IPS DF 19.7 (cell line): Measurements from ENCODE around the gene RASL10B.
A peak's percentile ranks its signal among the peaks of the same experiment; 100 is the strongest.
"Not testable (repeated sequence)": the region's sequence is repeated elsewhere in the genome, so short reads cannot be mapped to it uniquely, and the experiment has no call there.

Source experiments
- DNase-seq: peaks from one replicate; pipeline ENCODE4 v3.0.0-alpha.2; 2013; ENCODE audit warnings: low read depth, low spot score

The RASL10B gene

DNA sequence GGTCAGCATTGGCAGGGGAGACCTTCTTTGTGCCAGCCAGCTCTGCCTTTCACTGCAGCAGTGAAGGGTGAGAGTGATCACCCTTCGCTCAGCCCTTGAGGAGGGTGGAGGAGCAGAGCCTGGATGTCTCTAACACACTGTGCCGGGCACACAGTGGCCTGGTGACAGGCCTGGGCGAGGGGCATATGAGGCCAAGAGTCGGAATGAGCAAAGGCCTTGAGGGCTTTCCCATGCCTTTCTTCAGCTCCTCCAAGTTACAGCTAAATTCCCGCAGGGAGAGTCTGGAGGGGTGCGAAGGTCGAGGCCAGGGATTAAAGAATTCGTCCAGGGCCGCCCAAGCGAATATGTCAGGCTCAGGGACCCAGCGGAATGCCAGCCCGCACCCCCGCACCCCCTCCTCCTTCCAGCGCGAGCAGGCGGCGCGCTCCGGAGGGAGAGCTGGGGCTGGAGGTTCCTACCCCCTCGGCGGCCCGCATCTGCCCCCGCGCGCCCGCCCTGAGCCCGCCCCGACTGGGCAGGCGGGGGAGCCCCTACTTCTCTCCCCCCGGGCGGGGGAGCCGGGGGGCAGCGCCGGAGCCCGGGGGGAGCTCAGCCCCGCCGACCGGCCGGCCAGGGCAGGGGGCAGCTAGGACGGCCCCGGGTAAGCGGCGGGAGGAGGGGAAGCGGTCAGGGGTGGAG is at the start of gene RASL10B:
TSS of gene RASL10B (plus strand) at position 401 of the 678 bp plus-strand sequence. CDS start 3,546 bp downstream, outside the sequence.
- DNase-seq = no peak

GRCh38 chr17:35683591-35683990 is 47.8 kb upstream of the RASL10B start:
- DNase-seq = no peak

GRCh38 chr17:35684055-35684802 is 47.2 kb upstream of the RASL10B start:
- DNase-seq = peak; percentile 68

DNA sequence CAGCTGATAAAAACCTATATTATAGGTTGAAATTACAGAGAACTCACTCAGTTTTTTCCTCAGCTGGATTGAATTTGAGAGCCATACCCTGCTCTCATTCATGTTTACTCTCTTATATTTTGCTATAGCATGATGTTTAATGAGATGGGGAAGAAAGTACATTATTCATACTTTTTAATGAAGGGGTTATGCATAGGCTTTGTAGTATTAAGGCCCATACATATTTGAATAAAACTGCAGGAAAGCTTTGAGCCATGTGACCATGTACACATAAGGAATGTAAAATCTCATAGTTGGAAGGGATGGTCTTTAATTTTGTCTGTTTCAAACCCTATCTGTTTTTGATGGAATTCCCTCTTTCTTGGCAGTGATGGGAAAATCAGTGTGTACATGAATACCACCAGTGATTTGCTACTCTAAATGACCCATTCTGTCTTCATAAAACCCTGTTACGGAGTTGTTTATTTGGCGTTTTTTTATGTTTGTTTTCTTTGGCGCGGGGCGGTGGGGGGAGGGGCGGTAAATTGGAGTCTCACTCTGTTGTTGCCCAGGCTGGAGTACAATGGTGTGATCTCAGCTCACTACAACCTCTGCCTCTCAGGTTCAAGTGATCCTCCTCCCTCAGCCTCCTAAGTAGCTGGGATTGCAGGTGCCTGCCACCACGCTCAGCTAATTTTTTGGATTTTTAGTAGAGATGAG is 38.8 kb upstream of the RASL10B start:
- DNase-seq = no peak

GRCh38 chr17:35693662-35694061 is 37.8 kb upstream of the RASL10B start:
- DNase-seq = no peak

GRCh38 chr17:35694906-35695305 is 36.5 kb upstream of the RASL10B start:
- DNase-seq = no peak

DNA sequence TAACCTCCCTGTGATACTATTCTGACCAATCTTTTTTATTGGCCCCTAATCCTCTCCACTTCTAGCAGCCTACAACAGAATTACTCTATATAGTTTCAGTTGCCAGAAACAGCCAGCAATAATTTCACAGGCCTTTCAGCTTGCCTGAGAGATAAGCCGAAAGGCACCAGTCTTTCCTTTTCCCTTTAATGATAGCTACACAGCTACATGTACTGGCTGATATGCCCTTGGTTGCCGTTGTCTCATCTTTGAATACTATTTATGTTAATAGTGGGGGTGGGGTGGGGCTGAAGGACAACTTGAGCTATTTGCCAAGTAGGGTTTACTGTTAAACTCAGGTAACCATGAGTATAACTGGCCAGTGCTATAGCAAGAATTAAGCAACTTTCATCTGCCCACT is 35.8 kb upstream of the RASL10B start:
- DNase-seq = no peak

- no peak for DNase-seq
Observed at GRCh38 chr17:35698800-35699199, 32.6 kb upstream of the RASL10B start.

GRCh38 chr17:35700150-35700549 is 31.3 kb upstream of the RASL10B start:
- DNase-seq = no peak

DNA sequence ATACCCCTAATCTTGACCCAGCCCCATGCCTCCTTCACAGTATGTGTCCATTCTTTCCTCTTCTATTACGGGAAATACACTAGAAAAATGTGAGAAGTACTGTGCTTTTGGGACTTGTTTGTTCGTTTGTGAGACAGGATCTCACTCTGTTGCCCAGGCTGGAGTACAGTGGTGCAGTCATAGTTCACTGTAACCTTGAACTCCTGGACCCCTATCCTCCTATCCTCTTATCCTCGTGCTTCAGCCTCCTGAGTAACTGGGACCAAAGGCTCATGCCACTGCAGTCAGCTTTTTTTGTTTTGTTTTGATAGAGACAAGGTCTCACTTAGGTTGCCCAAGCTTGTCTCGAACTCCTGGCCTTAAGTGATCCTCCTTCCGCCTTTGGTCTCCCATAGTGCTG is 29.9 kb upstream of the RASL10B start:
- DNase-seq = no peak

- DNase-seq = not testable (repeated sequence)
Observed at GRCh38 chr17:35703308-35703707, 28.1 kb upstream of the RASL10B start.

DNA sequence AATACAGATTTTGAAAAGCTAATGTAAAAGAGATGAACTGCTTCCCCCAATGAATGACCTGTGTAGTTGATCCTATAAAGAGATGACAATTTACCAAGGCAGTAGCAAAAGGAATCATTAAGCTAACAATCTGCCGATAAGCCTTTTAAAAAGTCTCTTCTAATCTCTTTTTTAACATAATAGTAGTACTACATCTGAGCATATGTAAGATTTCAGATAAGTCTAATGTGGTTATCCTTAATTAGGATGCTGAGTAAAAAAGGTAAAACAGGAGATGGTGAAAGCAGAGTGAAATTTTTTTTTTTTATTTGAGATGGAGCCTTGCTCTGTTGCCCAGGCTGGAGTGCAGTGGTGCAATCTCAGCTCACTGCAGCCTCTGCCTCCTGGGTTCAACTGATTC is 26.2 kb upstream of the RASL10B start:
- no peak for DNase-seq

DNA sequence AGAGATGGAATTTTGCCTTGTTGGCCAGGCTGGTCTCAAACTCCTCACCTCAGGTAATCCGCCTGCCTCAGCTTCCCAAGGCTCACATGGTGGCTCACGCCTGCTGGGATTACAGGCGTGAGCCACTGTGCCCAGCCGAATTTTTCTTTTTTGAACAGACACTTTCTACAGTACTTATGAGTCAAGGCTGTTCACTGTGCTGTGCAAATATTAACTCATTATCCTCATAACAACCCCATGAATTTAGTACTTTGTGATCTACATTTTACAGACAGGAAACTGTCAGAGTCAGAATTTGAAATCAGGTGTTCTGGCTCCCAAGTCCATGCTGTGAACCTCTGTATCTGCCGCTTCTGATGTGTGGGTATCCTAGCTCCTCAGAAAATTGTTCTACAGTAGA is 25.7 kb upstream of the RASL10B start:
- no peak for DNase-seq

DNA sequence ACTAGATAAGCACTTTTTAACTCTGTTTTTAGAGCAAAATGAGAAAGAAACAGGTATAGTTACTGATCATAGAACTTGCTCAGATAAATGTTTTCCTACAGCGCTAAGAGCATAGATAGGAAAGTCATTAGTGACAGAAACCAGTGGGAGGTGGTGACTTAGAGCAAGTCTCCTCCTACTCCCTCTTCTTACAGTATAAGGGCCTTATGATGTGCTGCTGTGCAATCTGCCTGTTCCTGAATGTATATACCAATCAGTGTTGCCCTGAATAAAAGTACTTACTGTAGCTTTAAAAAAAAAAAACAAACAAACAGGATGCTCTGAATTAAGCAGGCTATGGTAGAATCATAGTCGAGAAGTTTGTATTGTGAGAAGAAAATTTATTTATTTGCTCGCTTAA is 23.3 kb upstream of the RASL10B start:
- no peak for DNase-seq

DNA sequence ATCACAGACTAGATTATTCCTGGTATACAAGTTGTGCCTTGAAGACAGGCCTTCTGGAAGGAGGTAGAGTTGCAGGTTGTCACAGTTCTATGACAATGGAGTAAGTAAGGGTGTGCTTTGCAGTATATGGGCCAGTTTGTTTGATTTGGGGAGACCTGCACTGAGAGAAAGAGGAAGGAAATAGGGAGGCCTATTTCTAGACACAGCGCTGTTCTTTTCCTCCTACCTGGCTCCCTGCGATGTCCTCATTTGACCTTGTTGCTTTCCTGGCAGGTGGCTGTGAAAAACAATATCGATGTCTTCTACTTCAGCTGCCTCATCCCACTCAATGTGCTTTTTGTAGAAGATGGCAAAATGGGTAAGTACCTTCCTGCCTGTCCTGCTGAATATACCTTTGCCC is 22.5 kb upstream of the RASL10B start:
- no peak for DNase-seq

DNA sequence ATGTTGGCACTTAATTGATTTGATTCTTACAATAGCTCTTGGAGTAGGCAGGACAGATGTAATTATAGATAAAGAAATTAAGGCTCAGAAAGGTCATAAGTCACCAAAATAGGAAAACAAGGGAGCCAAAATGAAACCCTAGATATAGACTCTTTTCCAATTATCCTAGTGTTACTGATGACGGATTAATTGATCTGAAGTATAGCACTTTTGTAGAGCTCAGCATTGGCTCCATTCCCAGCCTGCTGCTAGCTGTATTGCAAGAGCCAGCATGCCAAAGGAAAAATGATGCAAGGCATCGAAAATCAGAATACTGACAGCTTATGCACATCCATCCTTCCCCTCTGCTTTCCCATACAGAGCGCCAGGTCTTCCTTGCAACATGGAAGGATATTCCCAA is 21.6 kb upstream of the RASL10B start:
- DNase-seq = no peak

DNA sequence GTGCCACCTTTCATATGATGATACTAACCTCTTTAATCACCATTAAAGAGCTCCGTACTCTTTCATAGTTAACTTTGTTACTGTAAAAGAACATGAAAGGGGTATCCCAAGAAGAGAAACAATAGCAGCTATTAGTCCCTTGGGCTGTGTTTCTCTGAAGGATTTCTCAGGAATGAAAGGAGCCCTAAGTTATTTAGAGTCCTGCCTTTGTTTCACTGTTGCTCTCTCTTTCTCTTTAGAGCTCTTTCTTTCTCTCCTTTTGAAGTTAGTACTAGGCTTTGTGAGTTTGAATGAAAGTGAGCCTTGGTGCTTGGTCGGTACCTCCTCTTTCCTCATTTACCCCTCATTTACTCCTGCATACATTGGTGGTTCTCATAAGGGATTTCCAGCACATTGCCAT is 20.5 kb upstream of the RASL10B start:
- no peak for DNase-seq

GRCh38 chr17:35713069-35713728 is 18.2 kb upstream of the RASL10B start:
- no peak for DNase-seq

DNA sequence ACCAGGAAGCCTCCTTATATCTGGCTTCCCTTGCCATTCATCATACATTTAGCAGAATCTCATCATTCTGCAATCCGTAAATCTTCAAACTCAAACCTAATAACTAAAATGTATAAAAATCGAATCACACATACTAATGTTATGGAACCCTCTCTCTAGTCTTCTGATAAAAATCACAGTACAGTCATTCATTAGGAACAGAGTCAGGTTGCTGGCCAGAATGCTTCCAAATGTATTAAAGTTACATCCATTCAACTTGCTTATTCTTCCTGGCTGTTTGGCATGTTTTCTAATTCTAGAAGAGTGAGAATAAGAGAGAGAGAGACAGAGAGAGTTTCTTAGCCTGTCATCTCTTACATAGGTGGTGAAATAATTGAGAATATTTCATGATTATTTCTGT is 16.5 kb upstream of the RASL10B start:
- no peak for DNase-seq

DNA sequence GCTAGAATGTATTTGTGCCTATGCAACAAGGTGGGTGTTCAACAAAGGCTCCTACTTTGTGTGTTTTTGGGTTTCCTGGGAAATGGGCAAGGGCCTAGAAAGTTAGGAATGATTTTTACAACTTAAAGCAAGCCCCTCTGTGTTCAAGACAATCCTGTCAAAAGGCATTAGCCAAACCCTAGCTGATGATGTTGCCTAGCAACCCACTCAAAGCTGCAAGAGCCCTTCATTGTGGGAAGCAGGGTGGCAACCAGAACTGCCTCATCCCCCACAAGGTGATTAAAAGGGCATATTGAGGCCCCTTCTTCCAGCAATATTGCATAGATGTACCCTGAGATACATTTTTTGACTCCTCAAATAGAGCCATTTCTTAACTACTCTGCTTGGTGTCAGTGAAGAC is 16.0 kb upstream of the RASL10B start:
- DNase-seq = no peak

GRCh38 chr17:35716173-35716572 is 15.3 kb upstream of the RASL10B start:
- DNase-seq = no peak

DNA sequence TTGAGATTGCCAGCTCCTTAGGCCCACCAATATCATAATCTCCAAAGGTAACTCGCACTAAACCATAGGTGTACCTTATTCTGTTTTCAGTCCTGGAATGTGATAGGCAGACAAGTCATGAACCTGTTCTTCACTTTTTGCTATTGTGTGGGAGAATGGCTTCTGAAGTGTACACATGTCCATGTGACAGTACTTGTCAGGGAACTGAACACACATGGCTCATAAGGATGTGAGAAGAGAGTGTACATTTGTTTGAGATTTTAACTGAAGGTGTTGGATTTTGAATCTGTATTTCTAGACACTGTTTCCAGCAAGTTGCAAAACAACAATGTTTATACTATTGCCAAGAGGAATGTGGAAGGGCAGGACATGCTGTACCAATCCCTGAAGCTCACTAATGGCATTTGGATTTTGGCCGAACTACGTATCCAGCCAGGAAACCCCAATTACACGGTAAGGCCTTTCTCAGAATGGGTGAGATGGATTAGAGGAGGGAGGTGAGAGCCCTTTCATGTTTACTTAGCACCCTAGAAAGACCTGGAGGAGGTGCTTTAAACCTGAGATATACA is 14.5 kb upstream of the RASL10B start:
- no peak for DNase-seq
